Liver (tissue), 9 donors: ENCODE results near the gene FKBP15. TPM values are rescaled to one million over a fixed set of nuclear protein-coding genes. Genes with fewer than 3 reads are reported as not detected.

ENCODE experiments used
- DNase-seq: peaks from one replicate; pipeline ENCODE4 v3.0.0-alpha.2; 2017; ENCODE audit warnings: low spot score
- H3K27ac ChIP-seq, 2 donors: one replicate each; pipeline ENCODE4 v1.7.0; 2013; ENCODE audit warnings: inconsistent platforms in 2 of 2, low read length in 2 of 2, control low read depth in 1 of 2, low read depth in 1 of 2, mild to moderate bottlenecking in 1 of 2
- H3K27me3 ChIP-seq, 4 donors: one replicate each; pipeline versions ENCODE4 v1.6.1 to v1.7.0; 2013; ENCODE audit warnings: low read length in 3 of 4, inconsistent platforms in 1 of 4, mild to moderate bottlenecking in 1 of 4, moderate library complexity in 1 of 4; ENCODE audit not compliant: control insufficient read depth in 4 of 4, insufficient read depth in 4 of 4
- H3K36me3 ChIP-seq, 4 donors: one replicate each; pipeline versions ENCODE4 v1.6.1 to v1.7.0; 2013; ENCODE audit warnings: low read length in 3 of 4, mild to moderate bottlenecking in 3 of 4, low read depth in 1 of 4, moderate library complexity in 1 of 4; ENCODE audit not compliant: control insufficient read depth in 4 of 4, insufficient read depth in 3 of 4
- H3K4me1 ChIP-seq, 4 donors: one replicate each; pipeline versions ENCODE4 v1.6.1 to v1.7.0; 2013; ENCODE audit warnings: low read length in 3 of 4, mild to moderate bottlenecking in 3 of 4, moderate library complexity in 1 of 4; ENCODE audit not compliant: control insufficient read depth in 4 of 4, insufficient read depth in 4 of 4
- H3K4me3 ChIP-seq, 3 donors: one replicate each; pipeline versions ENCODE4 v1.6.1 to v1.7.0; 2013; ENCODE audit warnings: low read length in 3 of 3, control low read depth in 1 of 3, low read depth in 1 of 3, mild to moderate bottlenecking in 1 of 3
- H3K9ac ChIP-seq, 2 donors: one replicate each; pipeline ENCODE4 v1.7.0; 2013; ENCODE audit warnings: low read length in 2 of 2, mild to moderate bottlenecking in 2 of 2, moderate library complexity in 2 of 2, control low read depth in 1 of 2, low read depth in 1 of 2
- H3K9me3 ChIP-seq, 4 donors: one replicate each; pipeline versions ENCODE4 v1.6.1 to v1.7.0; 2013; ENCODE audit warnings: low read length in 3 of 4; ENCODE audit not compliant: control insufficient read depth in 4 of 4
- CTCF ChIP-seq: fragments of 150-350 bp; IDR thresholded peaks from 2 replicates; pipeline ENCODE4 v1.5.1; 2017; ENCODE audit warnings: improper control_type of control experiment, low read depth, low read length; ENCODE audit not compliant: missing input control
- EGR1 ChIP-seq, 2 donors: IDR thresholded peaks; 2 replicates each; pipeline ENCODE4 v1.6.1; 2016 to 2018; ENCODE audit warnings: antibody characterized with exemption in 2 of 2, low read depth in 2 of 2
- FOXA1 ChIP-seq: IDR thresholded peaks from 2 replicates; pipeline ENCODE4 v1.6.1; 2016; ENCODE audit warnings: antibody characterized with exemption
- FOXA2 ChIP-seq: IDR thresholded peaks from 2 replicates; pipeline ENCODE4 v1.6.1; 2016; ENCODE audit warnings: antibody characterized with exemption
- GABPA ChIP-seq, 2 donors: IDR thresholded peaks in 1 of 2; conservative IDR thresholded peaks in 1 of 2; 2 replicates each; pipeline ENCODE4 v1.6.1; 2016; ENCODE audit warnings: antibody characterized with exemption in 2 of 2, mild to moderate bottlenecking in 1 of 2, moderate library complexity in 1 of 2
- HNF4A ChIP-seq, 2 donors: conservative IDR thresholded peaks; 2 replicates each; pipeline ENCODE4 v1.6.1; 2016; ENCODE audit warnings: antibody characterized with exemption in 2 of 2, mild to moderate bottlenecking in 2 of 2
- HNF4G ChIP-seq: IDR thresholded peaks from 2 replicates; pipeline ENCODE4 v1.6.1; 2016; ENCODE audit warnings: antibody characterized with exemption
- JUND ChIP-seq, 2 donors: IDR thresholded peaks; 2 replicates each; pipeline ENCODE4 v1.6.1; 2016; ENCODE audit warnings: antibody characterized with exemption in 2 of 2
- MAX ChIP-seq: IDR thresholded peaks from 2 replicates; pipeline ENCODE4 v1.6.1; 2016; ENCODE audit warnings: antibody characterized with exemption
- NR2F2 ChIP-seq: IDR thresholded peaks from 2 replicates; pipeline ENCODE4 v1.6.1; 2016; ENCODE audit warnings: antibody characterized with exemption
- REST ChIP-seq: IDR thresholded peaks from 2 replicates; pipeline ENCODE4 v1.6.1; 2016; ENCODE audit warnings: antibody characterized with exemption, mild to moderate bottlenecking
- RXRA ChIP-seq, 2 donors: IDR thresholded peaks; 2 replicates each; pipeline ENCODE4 v1.6.1; 2017 to 2018; ENCODE audit warnings: antibody characterized with exemption in 2 of 2, mild to moderate bottlenecking in 1 of 2
- SP1 ChIP-seq: IDR thresholded peaks from 2 replicates; pipeline ENCODE4 v1.6.1; 2018; ENCODE audit warnings: antibody characterized with exemption, mild to moderate bottlenecking
- TAF1 ChIP-seq: conservative IDR thresholded peaks from 2 replicates; pipeline ENCODE4 v1.6.1; 2016; ENCODE audit warnings: antibody characterized with exemption, mild to moderate bottlenecking
- YY1 ChIP-seq: IDR thresholded peaks from 2 replicates; pipeline ENCODE4 v1.6.1; 2016; ENCODE audit warnings: antibody characterized with exemption, mild to moderate bottlenecking
- ZBTB33 ChIP-seq: IDR thresholded peaks from 2 replicates; pipeline ENCODE4 v1.6.1; 2016; ENCODE audit warnings: antibody characterized with exemption
- WGBS: extraction: QIAGEN DNeasy Blood & Tissue Kit; methylation state at CpG from one replicate; pipeline ENCODE4 v1.1.7; 2013; 5-methylcytosine and 5-hydroxymethylcytosine counted together
- polyA plus RNA-seq, 2 donors: library from polyadenylated mRNA; stranded (reverse) in 1 of 2; unstranded in 1 of 2; fragments of 200-250 nt in 1 of 2; fragments of >200 nt in 1 of 2; fragmentation: Nextera tagmentation in 1 of 2; extraction: Ambion mirVana in 1 of 2; gene quantifications; one replicate each; pipeline versions ENCODE4 v1.2.1 to v1.2.3, GENCODE V29; 2013 to 2015
- total RNA-seq, 2 donors: library from RNA; depleted of rRNA; stranded (reverse); fragments of >200 nt; gene quantifications; one replicate each; pipeline ENCODE4 v1.2.3, GENCODE V29; 2014
- donor health status: healthy.
- donor health status: healthy.
- donor health status: healthy.
- donor health status: healthy.
- donor health status: healthy.

Gene FKBP15
- total and polyA plus RNA-seq, 4 donors = 6.2 to 18.2 (median 12.9) TPM

GRCh38 chr9:113267911-113268566, 47.0 kb upstream of the FKBP15 start (continued):
- TF ChIP-seq CTCF = no peak

- no peaks in the 10 kb centered on the region for H3K9me3 ChIP-seq
- no peak for DNase-seq
- no peak overlapping the region for H3K4me3 ChIP-seq
- peaks cover 10 to 22% (median 20%) of the 10 kb centered on the region in 4 donors for H3K36me3 ChIP-seq
- H3K4me1 ChIP-seq = peaks cover 1 to 26% (median 21%) of the 10 kb centered on the region in 4 donors
- H3K27ac ChIP-seq = no peak overlapping the region
- H3K27me3 ChIP-seq = no peaks in the 10 kb centered on the region
- H3K9ac ChIP-seq = no peak overlapping the region
- TF ChIP-seq JUND (IDR thresholded peaks at IDR 0.05) (no peak), FOXA1 (no peak), ZBTB33 (no peak), EGR1 (IDR thresholded peaks at IDR 0.05; ENCODE audit: low read depth in 2 of 2) (no peak), GABPA (IDR thresholded peaks at IDR 0.05 in 1 of 2, conservative IDR thresholded peaks at IDR 0.05 in 1 of 2) (no peak), SP1 (no peak), MAX (no peak), FOXA2 (no peak), REST (no peak), YY1 (no peak), NR2F2 (no peak), RXRA (IDR thresholded peaks at IDR 0.05) (no peak), HNF4A (conservative IDR thresholded peaks at IDR 0.05) (no peak), TAF1 (no peak), HNF4G (no peak)
- 91% methylated on average over 3 of the region's 3 CpGs for WGBS
Observed at GRCh38 chr9:113266174-113266573, 45.1 kb upstream of the FKBP15 start.
